H1 (cell line): ENCODE results near the gene FECH. TPM values are rescaled to one million over a fixed set of nuclear protein-coding genes. Genes with fewer than 3 reads are reported as not detected.

ENCODE experiments used
- ATF3 ChIP-seq: IDR thresholded peaks from 2 replicates; pipeline ENCODE4 v1.6.1; 2011; ENCODE audit warnings: low read depth, mild to moderate bottlenecking, low read length; ENCODE audit not compliant: insufficient read depth
- BRCA1 ChIP-seq: IDR thresholded peaks from 2 replicates; pipeline ENCODE4 v1.6.1; 2012; ENCODE audit warnings: low read depth, low read length, improper control_type of control experiment
- CBX5 ChIP-seq: fragments of 300-800, 300-1000 bp; sonication (generic); IDR thresholded peaks from 2 replicates; pipeline ENCODE4 v1.7.1; 2016; ENCODE audit warnings: antibody characterized with exemption, low read length, low read depth
- CHD1 ChIP-seq: IDR thresholded peaks from 2 replicates; pipeline ENCODE4 v1.6.1; 2012; ENCODE audit warnings: low read depth, low read length, improper control_type of control experiment
- CTCF ChIP-seq, 3 experiments: IDR thresholded peaks; 1 replicate in 2 of 3; 2 replicates in 1 of 3; pipeline versions ENCODE4 v1.5.1 to v1.6.1; 2011; ENCODE audit warnings: low read length in 3 of 3, mild to moderate bottlenecking in 3 of 3, inconsistent platforms in 2 of 3, low read depth in 1 of 3, moderate library complexity in 1 of 3; ENCODE audit not compliant: insufficient read depth in 1 of 3; ENCODE audit errors: control extremely low read depth in 1 of 3
- EGR1 ChIP-seq: IDR thresholded peaks from 2 replicates; pipeline ENCODE4 v1.6.1; 2011; ENCODE audit warnings: low read depth, low read length, borderline replicate concordance
- EP300 ChIP-seq, 2 experiments: IDR thresholded peaks; 1 replicate in 1 of 2; 2 replicates in 1 of 2; pipeline ENCODE4 v1.6.1; 2011 to 2012; ENCODE audit warnings: low read depth in 2 of 2, low read length in 2 of 2, mild to moderate bottlenecking in 2 of 2, borderline replicate concordance in 1 of 2, inconsistent platforms in 1 of 2, moderate library complexity in 1 of 2
- FOSL1 ChIP-seq: IDR thresholded peaks from 2 replicates; pipeline ENCODE4 v1.6.1; 2011; ENCODE audit warnings: mild to moderate bottlenecking, low read depth, low read length, moderate library complexity; ENCODE audit not compliant: insufficient read depth
- GTF2F1 ChIP-seq: IDR thresholded peaks from 2 replicates; pipeline ENCODE4 v1.6.1; 2012; ENCODE audit warnings: low read depth, low read length, improper control_type of control experiment, borderline replicate concordance
- MAFK ChIP-seq: IDR thresholded peaks from 2 replicates; pipeline ENCODE4 v1.6.1; 2012; ENCODE audit warnings: low read depth, mild to moderate bottlenecking, improper control_type of control experiment, low read length
- PHF8 ChIP-seq: fragments of 200-600 bp; sonication (generic); conservative IDR thresholded peaks from 2 replicates; pipeline ENCODE4 v1.7.1; 2012; ENCODE audit warnings: low read depth, mild to moderate bottlenecking, inconsistent platforms, low read length, moderate library complexity
- RAD21 ChIP-seq, 2 experiments: IDR thresholded peaks in 1 of 2; conservative IDR thresholded peaks in 1 of 2; 2 replicates each; pipeline ENCODE4 v1.6.1; 2011; ENCODE audit warnings: low read depth in 2 of 2, low read length in 2 of 2, improper control_type of control experiment in 1 of 2, inconsistent platforms in 1 of 2, mild to moderate bottlenecking in 1 of 2, moderate library complexity in 1 of 2
- SIRT6 ChIP-seq: IDR thresholded peaks from one replicate; pipeline ENCODE4 v1.7.1; 2012; ENCODE audit warnings: low read length, inconsistent platforms
- SP4 ChIP-seq: IDR thresholded peaks from 2 replicates; pipeline ENCODE4 v1.6.1; 2012; ENCODE audit warnings: low read length, inconsistent platforms
- TBP ChIP-seq: IDR thresholded peaks from 2 replicates; pipeline ENCODE4 v1.6.1; 2011; ENCODE audit warnings: low read depth, low read length, improper control_type of control experiment
- TCF12 ChIP-seq: IDR thresholded peaks from 2 replicates; pipeline ENCODE4 v1.6.1; 2011; ENCODE audit warnings: low read depth, mild to moderate bottlenecking, low read length
- USF2 ChIP-seq: IDR thresholded peaks from 2 replicates; pipeline ENCODE4 v1.6.1; 2011; ENCODE audit warnings: low read length, improper control_type of control experiment
- polyA plus RNA-seq, 7 experiments: library from polyadenylated mRNA; depleted of rRNA in 3 of 7; stranded (reverse) in 5 of 7; unstranded in 2 of 7; fragments of >200 nt in 5 of 7; fragments of 200-250 nt in 2 of 7; gene quantifications; 1 replicate in 5 of 7; 2 replicates in 1 of 7; 4 replicates in 1 of 7; pipeline versions ENCODE4 v1.2.1 to v1.2.3, GENCODE V29; 2011 to 2013; ENCODE audit warnings: missing spikeins in 2 of 7, mixed read lengths in 2 of 7
- total RNA-seq: library from RNA; stranded (reverse); fragmentation: NEBNext Ultra II Directional; extraction: Animal tissue kit (Norgen Biotek cat#: 25700); gene quantifications from 2 replicates; pipeline ENCODE4 v1.2.1, GENCODE V29; 2021
- TF ChIP-seq, protein P1 (sequence below): IDR thresholded peaks from 2 replicates; pipeline ENCODE4 v1.6.1; 2012; ENCODE audit warnings: low read length, inconsistent platforms

FECH gene
- total and polyA plus RNA-seq, 2 of the 8 experiments (the other 6 are each of a cell fraction or from before 2014, with no cell fraction given) = 13.1 to 26.6 TPM

DNA sequence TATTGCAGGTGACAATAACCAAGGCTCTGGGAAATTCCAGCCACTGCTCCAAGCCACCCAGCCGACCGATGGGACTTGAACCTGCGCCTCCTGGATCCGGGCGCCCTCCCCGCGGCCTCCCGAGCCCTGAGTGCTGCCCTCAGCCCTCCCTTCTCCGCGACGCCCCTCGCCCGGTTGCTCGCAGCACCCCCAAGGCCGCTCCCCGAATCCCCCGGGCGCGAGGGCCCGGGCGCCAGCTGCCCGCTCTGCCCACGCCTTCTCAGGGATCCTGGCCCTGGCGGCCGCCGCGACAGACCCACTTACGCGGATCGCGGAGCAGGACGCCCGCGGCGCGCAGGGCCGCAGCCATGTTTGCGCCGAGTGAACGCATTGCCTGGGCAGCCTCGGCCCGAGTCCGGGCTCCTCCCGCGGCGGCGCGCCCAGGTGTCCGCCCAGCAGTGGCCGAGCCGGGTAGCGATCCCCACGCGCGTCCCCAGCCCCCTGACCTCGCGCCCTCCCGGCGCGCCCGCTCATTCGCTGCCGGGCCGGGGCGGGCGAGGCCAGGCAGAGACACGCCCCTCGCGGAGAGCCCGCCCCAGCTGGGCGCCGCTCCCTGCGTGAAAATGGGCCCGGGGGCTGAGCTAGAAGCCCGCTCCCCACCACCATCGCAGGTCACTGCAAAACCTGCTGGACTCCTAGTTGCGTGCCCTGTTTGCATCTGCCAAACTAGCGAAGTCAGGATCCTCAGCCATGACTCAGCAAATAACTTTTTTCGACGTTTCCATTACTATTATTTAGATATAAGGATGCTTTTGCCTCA lies at the start of gene FECH (continued):
- TF ChIP-seq ATF3 (no peak), GTF2F1 (no peak), USF2 (no peak), MAFK (peak; percentile 97), SIRT6 (no peak), TCF12 (no peak), EP300 (IDR thresholded peaks at IDR 0.05; ENCODE audit: borderline replicate concordance in 1 of 2, low read depth in 2 of 2, low read length in 2 of 2) (no peak), TBP (no peak), RAD21 (IDR thresholded peaks at IDR 0.05 in 1 of 2, conservative IDR thresholded peaks at IDR 0.05 in 1 of 2; ENCODE audit: low read depth in 2 of 2, low read length in 2 of 2) (no peak), CBX5 (no peak), BRCA1 (no peak), PHF8 (peak; percentile 84), CTCF (IDR thresholded peaks at IDR 0.05; ENCODE audit: control extremely low read depth in 1 of 3, insufficient read depth in 1 of 3, low read depth in 1 of 3, low read length in 3 of 3) (no peak), CHD1 (no peak), SP4 (no peak), FOSL1 (no peak), EGR1 (no peak)
- TF ChIP-seq, protein P1, sequence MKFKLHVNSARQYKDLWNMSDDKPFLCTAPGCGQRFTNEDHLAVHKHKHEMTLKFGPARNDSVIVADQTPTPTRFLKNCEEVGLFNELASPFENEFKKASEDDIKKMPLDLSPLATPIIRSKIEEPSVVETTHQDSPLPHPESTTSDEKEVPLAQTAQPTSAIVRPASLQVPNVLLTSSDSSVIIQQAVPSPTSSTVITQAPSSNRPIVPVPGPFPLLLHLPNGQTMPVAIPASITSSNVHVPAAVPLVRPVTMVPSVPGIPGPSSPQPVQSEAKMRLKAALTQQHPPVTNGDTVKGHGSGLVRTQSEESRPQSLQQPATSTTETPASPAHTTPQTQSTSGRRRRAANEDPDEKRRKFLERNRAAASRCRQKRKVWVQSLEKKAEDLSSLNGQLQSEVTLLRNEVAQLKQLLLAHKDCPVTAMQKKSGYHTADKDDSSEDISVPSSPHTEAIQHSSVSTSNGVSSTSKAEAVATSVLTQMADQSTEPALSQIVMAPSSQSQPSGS = no peak
